Coronary artery (tissue), 2 donors: Measurements from ENCODE around the gene METRN.

Experiments
- DNase-seq: peaks from one replicate; pipeline ENCODE4 v3.0.0-alpha.2; 2017; ENCODE audit warnings: low spot score
- H3K27ac ChIP-seq, 2 donors: fragments of 200-600 bp; sonication (generic); one replicate each; pipeline ENCODE4 v1.5.1; 2016 to 2019
- H3K4me3 ChIP-seq: fragments of 200-600 bp; sonication (generic); 2 replicates; pipeline ENCODE4 v1.5.1; 2016; ENCODE audit warnings: mild to moderate bottlenecking, moderate library complexity
- CTCF ChIP-seq: fragments of 200-600 bp; sonication (generic); IDR thresholded peaks from one replicate; pipeline ENCODE4 v1.5.1; 2019; ENCODE audit warnings: antibody characterized with exemption

METRN gene

DNA sequence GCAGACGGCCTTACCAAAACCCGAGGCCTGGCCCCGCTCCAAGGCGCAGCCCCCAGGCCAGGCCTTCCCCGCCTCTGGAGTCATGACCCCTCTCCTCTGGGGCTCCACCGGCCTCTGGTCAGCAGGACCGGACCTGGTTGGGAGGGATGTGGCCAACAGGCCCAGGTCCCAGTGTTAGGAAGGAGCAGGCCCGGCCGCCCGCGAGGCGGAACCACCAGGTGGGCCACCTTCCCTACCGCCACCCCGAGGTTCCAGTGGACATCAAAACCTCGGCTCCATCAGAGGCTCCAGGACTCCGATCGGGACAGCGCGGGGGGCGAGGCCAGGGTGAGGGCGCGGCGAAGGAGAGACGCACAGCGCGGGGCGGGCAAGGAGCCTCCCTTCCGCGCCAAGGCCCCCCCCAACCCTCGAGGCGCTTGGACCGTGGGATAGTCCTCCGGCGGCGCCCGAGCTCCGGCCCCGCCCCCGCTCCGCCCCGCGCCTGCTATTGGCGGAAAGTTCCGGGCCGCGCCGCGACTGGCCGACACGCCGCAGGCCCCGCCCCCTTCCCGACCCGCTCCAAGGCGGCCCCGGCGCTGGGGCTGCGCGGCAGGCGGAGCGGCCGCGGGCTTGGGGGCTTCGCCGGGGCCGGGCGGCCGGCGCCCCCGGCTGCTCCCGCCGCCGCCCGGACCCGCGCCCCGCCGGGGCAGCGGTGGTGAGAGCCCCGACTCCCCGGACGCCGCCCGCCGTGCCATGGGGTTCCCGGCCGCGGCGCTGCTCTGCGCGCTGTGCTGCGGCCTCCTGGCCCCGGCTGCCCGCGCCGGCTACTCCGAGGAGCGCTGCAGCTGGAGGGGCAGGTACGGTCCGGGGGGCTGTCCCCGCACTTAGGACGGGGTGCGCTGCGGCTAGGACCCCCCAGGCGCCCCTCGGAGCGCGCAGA is at the start of gene METRN:
Gene METRN (plus strand): TSS at position 561 of the 919 bp plus-strand sequence. CDS start 172 bp downstream, at position 733.
- peak within 1 kb of the TSS; percentile 85 for H3K4me3 ChIP-seq
- no peak for TF ChIP-seq CTCF
- DNase-seq: peak; percentile 89
- peak within 1 kb of the TSS in 1 of 2 donors; percentile 54 for H3K27ac ChIP-seq

DNA sequence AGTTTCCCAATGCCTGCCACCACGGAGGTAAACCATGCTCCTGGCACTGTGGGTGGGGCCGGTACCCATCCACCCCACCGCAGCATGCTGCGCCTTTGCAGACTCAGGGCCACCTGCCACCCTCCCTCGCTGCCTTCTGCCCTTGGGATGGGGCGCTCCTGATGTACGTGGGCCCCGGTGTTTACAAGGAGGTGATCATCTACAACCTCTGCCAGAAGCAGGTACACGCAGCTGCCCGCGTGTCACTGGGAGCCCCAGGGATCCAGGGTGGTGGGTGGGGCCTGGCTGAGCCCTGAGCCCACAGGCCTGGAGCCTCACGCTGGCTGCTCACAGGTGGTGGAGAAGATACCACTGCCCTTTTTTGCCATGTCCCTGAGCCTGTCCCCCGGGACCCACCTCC is 48.3 kb upstream of the METRN start:
- TF ChIP-seq CTCF: no peak
- Histone ChIP-seq H3K27ac (no peak overlapping the region), H3K4me3 (no peak overlapping the region)
- DNase-seq: no peak

DNA sequence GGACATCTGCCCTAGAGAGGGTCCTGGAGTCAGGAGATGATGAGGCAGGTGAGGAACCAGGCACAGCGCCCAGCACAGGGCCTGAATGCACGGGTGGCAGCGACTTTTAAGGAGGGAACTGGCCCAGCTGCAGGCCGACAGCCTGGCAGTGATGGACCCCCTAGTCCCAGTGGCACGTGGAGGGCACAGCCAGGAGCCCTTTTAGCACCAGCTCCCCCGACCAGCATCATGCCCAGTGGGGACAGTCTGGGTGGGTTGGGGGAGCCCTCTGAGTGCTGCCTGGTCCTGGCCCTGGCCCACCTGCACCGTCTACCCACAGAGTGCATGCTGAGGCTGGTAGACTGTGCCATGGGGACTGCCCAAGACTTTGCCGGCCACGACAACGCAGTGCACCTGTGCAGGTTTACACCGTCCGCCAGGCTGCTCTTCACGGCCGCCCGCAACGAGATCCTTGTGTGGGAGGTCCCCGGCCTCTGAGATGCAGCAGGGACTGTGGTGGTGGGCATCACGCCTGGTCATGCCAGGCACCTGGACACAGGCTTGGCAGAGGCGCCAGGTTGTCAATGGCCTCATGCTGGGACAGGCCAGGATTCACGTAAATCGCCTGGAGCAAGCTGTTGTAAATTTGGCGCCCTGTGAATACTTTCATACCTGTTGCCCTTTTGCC is 47.7 kb upstream of the METRN start:
- H3K27ac ChIP-seq: peak overlapping the region; percentile 77 to 96
- peak overlapping the region; percentile 96 for H3K4me3 ChIP-seq
- TF ChIP-seq CTCF: no peak
- DNase-seq: no peak

- Histone ChIP-seq H3K27ac (peak within 1 kb of the TSS; percentile 77 to 96), H3K4me3 (peak within 1 kb of the TSS; percentile 96)
- peak; percentile 90 for TF ChIP-seq CTCF
- DNase-seq: peak; percentile 94
Measured at GRCh38 chr16:667780-668518, 47.0 kb upstream of the METRN start, which contains the start of gene RHOT2. TSS of gene RHOT2 (plus strand) at chr16:668132. CDS start at chr16:668200, 68 bp downstream.

GRCh38 chr16:668519-669171 is 46.3 kb upstream of the METRN start:
- no peak for DNase-seq
- H3K4me3 ChIP-seq: peak overlapping the region; percentile 96
- TF ChIP-seq CTCF: no peak
- peak overlapping the region; percentile 77 to 96 for H3K27ac ChIP-seq

GRCh38 chr16:669666-670065 is 45.3 kb upstream of the METRN start:
- Histone ChIP-seq H3K27ac (no peak overlapping the region), H3K4me3 (no peak overlapping the region)
- no peak for TF ChIP-seq CTCF
- no peak for DNase-seq
